GM23338 (cell line): ENCODE measurements around the gene CALR.

Source experiments
- CREB1 ChIP-seq: fragments of 250-450 bp; sonication (Bioruptor Pico); IDR thresholded peaks from 2 replicates; pipeline ENCODE4 v1.5.0; 2020; ENCODE audit warnings: low read depth, mild to moderate bottlenecking, moderate library complexity
- EZH2phosphoT487 ChIP-seq: fragments of 200-600 bp; sonication (generic); IDR thresholded peaks from one replicate; pipeline ENCODE4 v1.8.1; 2018; ENCODE audit warnings: antibody characterized with exemption; ENCODE audit not compliant: unreplicated experiment
- REST ChIP-seq: IDR thresholded peaks from one replicate; pipeline ENCODE4 v1.6.1; 2018; ENCODE audit warnings: antibody characterized with exemption; ENCODE audit not compliant: unreplicated experiment
- TF ChIP-seq, protein P1 (sequence below), 2 experiments: fragments of 200-600 bp in 1 of 2; sonication (generic) in 1 of 2; conservative IDR thresholded peaks; 2 replicates each; pipeline versions ENCODE4 v1.5.1 to v1.6.1; 2016 to 2017; ENCODE audit warnings: antibody characterized with exemption in 2 of 2, low read depth in 2 of 2, mild to moderate bottlenecking in 2 of 2, moderate library complexity in 1 of 2

DNA sequence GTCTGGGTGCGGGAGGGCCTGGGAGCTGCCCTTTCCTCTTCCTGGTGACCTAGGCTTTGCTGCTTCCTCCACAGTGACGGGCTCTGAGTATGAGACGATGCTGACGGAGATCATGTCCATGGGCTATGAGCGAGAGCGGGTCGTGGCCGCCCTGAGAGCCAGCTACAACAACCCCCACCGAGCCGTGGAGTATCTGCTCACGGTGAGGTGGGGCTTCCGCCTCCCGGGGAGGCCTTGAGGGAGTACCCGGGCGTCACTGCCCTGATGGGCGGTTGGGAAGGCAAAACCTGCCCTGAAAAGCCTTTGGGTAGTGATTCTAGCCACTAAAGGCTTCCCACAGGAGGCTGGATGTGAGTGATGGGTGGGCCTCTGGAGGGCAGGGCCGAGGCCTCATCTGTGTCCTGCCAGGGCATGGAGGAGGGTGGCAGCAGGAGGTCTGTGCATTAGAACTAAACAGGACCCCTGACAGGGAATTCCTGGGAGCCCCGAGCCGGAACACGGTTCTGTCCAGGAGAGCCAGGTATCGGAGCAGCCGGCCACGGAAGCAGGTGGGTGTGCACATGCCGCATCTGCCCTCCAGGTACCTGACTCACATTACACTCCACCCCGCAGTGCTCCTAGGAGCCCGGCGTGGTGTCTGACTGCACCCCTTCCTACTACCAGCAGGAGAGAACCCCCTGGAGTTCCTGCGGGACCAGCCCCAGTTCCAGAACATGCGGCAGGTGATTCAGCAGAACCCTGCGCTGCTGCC lies 10.4 kb downstream of the CALR start:
- TF ChIP-seq REST = no peak
- TF ChIP-seq CREB1 (CRISPR knock-in tag) = no peak
- TF ChIP-seq, protein P1, sequence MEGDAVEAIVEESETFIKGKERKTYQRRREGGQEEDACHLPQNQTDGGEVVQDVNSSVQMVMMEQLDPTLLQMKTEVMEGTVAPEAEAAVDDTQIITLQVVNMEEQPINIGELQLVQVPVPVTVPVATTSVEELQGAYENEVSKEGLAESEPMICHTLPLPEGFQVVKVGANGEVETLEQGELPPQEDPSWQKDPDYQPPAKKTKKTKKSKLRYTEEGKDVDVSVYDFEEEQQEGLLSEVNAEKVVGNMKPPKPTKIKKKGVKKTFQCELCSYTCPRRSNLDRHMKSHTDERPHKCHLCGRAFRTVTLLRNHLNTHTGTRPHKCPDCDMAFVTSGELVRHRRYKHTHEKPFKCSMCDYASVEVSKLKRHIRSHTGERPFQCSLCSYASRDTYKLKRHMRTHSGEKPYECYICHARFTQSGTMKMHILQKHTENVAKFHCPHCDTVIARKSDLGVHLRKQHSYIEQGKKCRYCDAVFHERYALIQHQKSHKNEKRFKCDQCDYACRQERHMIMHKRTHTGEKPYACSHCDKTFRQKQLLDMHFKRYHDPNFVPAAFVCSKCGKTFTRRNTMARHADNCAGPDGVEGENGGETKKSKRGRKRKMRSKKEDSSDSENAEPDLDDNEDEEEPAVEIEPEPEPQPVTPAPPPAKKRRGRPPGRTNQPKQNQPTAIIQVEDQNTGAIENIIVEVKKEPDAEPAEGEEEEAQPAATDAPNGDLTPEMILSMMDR (conservative IDR thresholded peaks at IDR 0.05; ENCODE audit: low read depth in 2 of 2) = no peak
- TF ChIP-seq EZH2phosphoT487 = no peak
